ENCODE measurements around the gene TRIM44.

GRCh38 chr11:35786188-35786587 is 123.6 kb downstream of the TRIM44 start:
- TF ChIP-seq CTCF (optimal IDR thresholded peaks at IDR 0.05 in 1 of 3, IDR thresholded peaks at IDR 0.05 in 1 of 3, conservative IDR thresholded peaks at IDR 0.05 in 1 of 3; ENCODE audit: extremely low read depth in 1 of 3, insufficient read depth in 2 of 3, low read length in 3 of 3) (no peak), EZH2 (IDR thresholded peaks at IDR 0.05; ENCODE audit: low read length) (no peak)
